Liver (tissue), 9 donors: Measurements from ENCODE around the gene CACTIN. TPM values are rescaled to one million over a fixed set of nuclear protein-coding genes. Genes with fewer than 3 reads are reported as not detected.
A peak's percentile ranks its signal among the peaks of the same experiment; 100 is the strongest.

Source experiments
- DNase-seq: peaks from one replicate; pipeline ENCODE4 v3.0.0-alpha.2; 2017; ENCODE audit warnings: low spot score
- H3K27ac ChIP-seq, 2 donors: one replicate each; pipeline ENCODE4 v1.7.0; 2013; ENCODE audit warnings: inconsistent platforms in 2 of 2, low read length in 2 of 2, control low read depth in 1 of 2, low read depth in 1 of 2, mild to moderate bottlenecking in 1 of 2
- H3K27me3 ChIP-seq, 4 donors: one replicate each; pipeline versions ENCODE4 v1.6.1 to v1.7.0; 2013; ENCODE audit warnings: low read length in 3 of 4, inconsistent platforms in 1 of 4, mild to moderate bottlenecking in 1 of 4, moderate library complexity in 1 of 4; ENCODE audit not compliant: control insufficient read depth in 4 of 4, insufficient read depth in 4 of 4
- H3K36me3 ChIP-seq, 4 donors: one replicate each; pipeline versions ENCODE4 v1.6.1 to v1.7.0; 2013; ENCODE audit warnings: low read length in 3 of 4, mild to moderate bottlenecking in 3 of 4, low read depth in 1 of 4, moderate library complexity in 1 of 4; ENCODE audit not compliant: control insufficient read depth in 4 of 4, insufficient read depth in 3 of 4
- H3K4me1 ChIP-seq, 4 donors: one replicate each; pipeline versions ENCODE4 v1.6.1 to v1.7.0; 2013; ENCODE audit warnings: low read length in 3 of 4, mild to moderate bottlenecking in 3 of 4, moderate library complexity in 1 of 4; ENCODE audit not compliant: control insufficient read depth in 4 of 4, insufficient read depth in 4 of 4
- H3K4me3 ChIP-seq, 3 donors: one replicate each; pipeline versions ENCODE4 v1.6.1 to v1.7.0; 2013; ENCODE audit warnings: low read length in 3 of 3, control low read depth in 1 of 3, low read depth in 1 of 3, mild to moderate bottlenecking in 1 of 3
- H3K9ac ChIP-seq, 2 donors: one replicate each; pipeline ENCODE4 v1.7.0; 2013; ENCODE audit warnings: low read length in 2 of 2, mild to moderate bottlenecking in 2 of 2, moderate library complexity in 2 of 2, control low read depth in 1 of 2, low read depth in 1 of 2
- H3K9me3 ChIP-seq, 4 donors: one replicate each; pipeline versions ENCODE4 v1.6.1 to v1.7.0; 2013; ENCODE audit warnings: low read length in 3 of 4; ENCODE audit not compliant: control insufficient read depth in 4 of 4
- ATF3 ChIP-seq: IDR thresholded peaks from 2 replicates; pipeline ENCODE4 v1.6.1; 2016; ENCODE audit warnings: antibody characterized with exemption
- EGR1 ChIP-seq, 2 donors: IDR thresholded peaks; 2 replicates each; pipeline ENCODE4 v1.6.1; 2016 to 2018; ENCODE audit warnings: antibody characterized with exemption in 2 of 2, low read depth in 2 of 2
- FOXA1 ChIP-seq: IDR thresholded peaks from 2 replicates; pipeline ENCODE4 v1.6.1; 2016; ENCODE audit warnings: antibody characterized with exemption
- GABPA ChIP-seq, 2 donors: IDR thresholded peaks in 1 of 2; conservative IDR thresholded peaks in 1 of 2; 2 replicates each; pipeline ENCODE4 v1.6.1; 2016; ENCODE audit warnings: antibody characterized with exemption in 2 of 2, mild to moderate bottlenecking in 1 of 2, moderate library complexity in 1 of 2
- HNF4A ChIP-seq, 2 donors: conservative IDR thresholded peaks; 2 replicates each; pipeline ENCODE4 v1.6.1; 2016; ENCODE audit warnings: antibody characterized with exemption in 2 of 2, mild to moderate bottlenecking in 2 of 2
- HNF4G ChIP-seq: IDR thresholded peaks from 2 replicates; pipeline ENCODE4 v1.6.1; 2016; ENCODE audit warnings: antibody characterized with exemption
- JUND ChIP-seq, 2 donors: IDR thresholded peaks; 2 replicates each; pipeline ENCODE4 v1.6.1; 2016; ENCODE audit warnings: antibody characterized with exemption in 2 of 2
- MAX ChIP-seq: IDR thresholded peaks from 2 replicates; pipeline ENCODE4 v1.6.1; 2016; ENCODE audit warnings: antibody characterized with exemption
- NR2F2 ChIP-seq: IDR thresholded peaks from 2 replicates; pipeline ENCODE4 v1.6.1; 2016; ENCODE audit warnings: antibody characterized with exemption
- RAD21 ChIP-seq, 2 donors: IDR thresholded peaks; 2 replicates each; pipeline ENCODE4 v1.6.1; 2016; ENCODE audit warnings: antibody characterized with exemption in 2 of 2, mild to moderate bottlenecking in 2 of 2
- RXRA ChIP-seq, 2 donors: IDR thresholded peaks; 2 replicates each; pipeline ENCODE4 v1.6.1; 2017 to 2018; ENCODE audit warnings: antibody characterized with exemption in 2 of 2, mild to moderate bottlenecking in 1 of 2
- SP1 ChIP-seq: IDR thresholded peaks from 2 replicates; pipeline ENCODE4 v1.6.1; 2018; ENCODE audit warnings: antibody characterized with exemption, mild to moderate bottlenecking
- TAF1 ChIP-seq: conservative IDR thresholded peaks from 2 replicates; pipeline ENCODE4 v1.6.1; 2016; ENCODE audit warnings: antibody characterized with exemption, mild to moderate bottlenecking
- YY1 ChIP-seq: IDR thresholded peaks from 2 replicates; pipeline ENCODE4 v1.6.1; 2016; ENCODE audit warnings: antibody characterized with exemption, mild to moderate bottlenecking
- ZBTB33 ChIP-seq: IDR thresholded peaks from 2 replicates; pipeline ENCODE4 v1.6.1; 2016; ENCODE audit warnings: antibody characterized with exemption
- WGBS: extraction: QIAGEN DNeasy Blood & Tissue Kit; methylation state at CpG from one replicate; pipeline ENCODE4 v1.1.7; 2013; 5-methylcytosine and 5-hydroxymethylcytosine counted together
- polyA plus RNA-seq, 2 donors: library from polyadenylated mRNA; stranded (reverse) in 1 of 2; unstranded in 1 of 2; fragments of 200-250 nt in 1 of 2; fragments of >200 nt in 1 of 2; fragmentation: Nextera tagmentation in 1 of 2; extraction: Ambion mirVana in 1 of 2; gene quantifications; one replicate each; pipeline versions ENCODE4 v1.2.1 to v1.2.3, GENCODE V29; 2013 to 2015
- total RNA-seq, 2 donors: library from RNA; depleted of rRNA; stranded (reverse); fragments of >200 nt; gene quantifications; one replicate each; pipeline ENCODE4 v1.2.3, GENCODE V29; 2014
- TF ChIP-seq, protein P1 (sequence below): IDR thresholded peaks from 2 replicates; pipeline ENCODE4 v1.6.1; 2016; ENCODE audit warnings: antibody characterized with exemption, mild to moderate bottlenecking
- donor health status: healthy.
- donor health status: healthy.
- donor health status: healthy.
- donor health status: healthy.
- donor health status: healthy.

CACTIN gene
- total and polyA plus RNA-seq, 4 donors: 1.9 to 13.2 (median 10.0) TPM

DNA sequence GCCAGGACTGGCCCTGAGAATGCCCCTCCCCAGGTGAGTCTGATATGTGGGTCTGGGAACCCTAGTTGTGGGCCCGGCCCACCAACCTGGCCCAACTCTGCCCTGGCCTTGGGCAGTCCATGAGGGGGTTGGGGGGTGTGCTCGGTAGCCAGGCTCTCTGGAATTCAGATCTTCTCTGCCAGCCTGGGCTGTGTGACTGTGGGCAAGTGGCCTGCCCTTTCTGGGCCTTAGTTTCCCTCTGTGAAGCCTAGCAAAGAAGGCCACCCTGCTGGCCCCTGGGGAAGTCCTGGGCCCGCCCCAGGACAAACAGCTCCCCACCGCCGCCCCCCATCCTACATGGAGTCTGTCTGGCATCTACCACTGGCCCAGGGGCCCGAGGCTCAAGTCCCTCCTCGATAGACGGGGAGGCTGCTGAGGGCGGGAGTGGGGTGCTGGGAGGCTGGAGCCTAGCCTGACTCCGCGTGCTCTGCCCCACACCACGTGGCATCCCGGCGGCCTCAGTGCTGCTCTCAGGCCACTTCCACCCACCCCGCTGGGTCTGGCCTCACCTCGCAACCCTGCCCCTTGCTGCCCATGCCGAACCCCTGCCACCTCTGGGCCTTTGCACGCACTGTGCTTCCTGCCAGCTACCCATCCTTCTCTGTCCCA, 11.6 kb downstream of the CACTIN start:
- TF ChIP-seq, protein P1, sequence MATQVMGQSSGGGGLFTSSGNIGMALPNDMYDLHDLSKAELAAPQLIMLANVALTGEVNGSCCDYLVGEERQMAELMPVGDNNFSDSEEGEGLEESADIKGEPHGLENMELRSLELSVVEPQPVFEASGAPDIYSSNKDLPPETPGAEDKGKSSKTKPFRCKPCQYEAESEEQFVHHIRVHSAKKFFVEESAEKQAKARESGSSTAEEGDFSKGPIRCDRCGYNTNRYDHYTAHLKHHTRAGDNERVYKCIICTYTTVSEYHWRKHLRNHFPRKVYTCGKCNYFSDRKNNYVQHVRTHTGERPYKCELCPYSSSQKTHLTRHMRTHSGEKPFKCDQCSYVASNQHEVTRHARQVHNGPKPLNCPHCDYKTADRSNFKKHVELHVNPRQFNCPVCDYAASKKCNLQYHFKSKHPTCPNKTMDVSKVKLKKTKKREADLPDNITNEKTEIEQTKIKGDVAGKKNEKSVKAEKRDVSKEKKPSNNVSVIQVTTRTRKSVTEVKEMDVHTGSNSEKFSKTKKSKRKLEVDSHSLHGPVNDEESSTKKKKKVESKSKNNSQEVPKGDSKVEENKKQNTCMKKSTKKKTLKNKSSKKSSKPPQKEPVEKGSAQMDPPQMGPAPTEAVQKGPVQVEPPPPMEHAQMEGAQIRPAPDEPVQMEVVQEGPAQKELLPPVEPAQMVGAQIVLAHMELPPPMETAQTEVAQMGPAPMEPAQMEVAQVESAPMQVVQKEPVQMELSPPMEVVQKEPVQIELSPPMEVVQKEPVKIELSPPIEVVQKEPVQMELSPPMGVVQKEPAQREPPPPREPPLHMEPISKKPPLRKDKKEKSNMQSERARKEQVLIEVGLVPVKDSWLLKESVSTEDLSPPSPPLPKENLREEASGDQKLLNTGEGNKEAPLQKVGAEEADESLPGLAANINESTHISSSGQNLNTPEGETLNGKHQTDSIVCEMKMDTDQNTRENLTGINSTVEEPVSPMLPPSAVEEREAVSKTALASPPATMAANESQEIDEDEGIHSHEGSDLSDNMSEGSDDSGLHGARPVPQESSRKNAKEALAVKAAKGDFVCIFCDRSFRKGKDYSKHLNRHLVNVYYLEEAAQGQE: no peak
- TF ChIP-seq TAF1 (no peak), ZBTB33 (no peak), HNF4G (no peak), RXRA (IDR thresholded peaks at IDR 0.05) (no peak), GABPA (IDR thresholded peaks at IDR 0.05 in 1 of 2, conservative IDR thresholded peaks at IDR 0.05 in 1 of 2) (no peak), FOXA1 (no peak), ATF3 (no peak), RAD21 (IDR thresholded peaks at IDR 0.05) (no peak), NR2F2 (no peak)
- Histone ChIP-seq H3K36me3 (peaks cover 4 to 28% (median 9%) of the 10 kb centered on the region in 4 donors), H3K27ac (no peak overlapping the region), H3K4me3 (no peak overlapping the region), H3K27me3 (no peaks in the 10 kb centered on the region), H3K4me1 (no peaks in the 10 kb centered on the region), H3K9me3 (no peaks in the 10 kb centered on the region), H3K9ac (no peak overlapping the region)
- WGBS: 86% methylated on average over 18 of the region's 18 CpGs
- no peak for DNase-seq

DNA sequence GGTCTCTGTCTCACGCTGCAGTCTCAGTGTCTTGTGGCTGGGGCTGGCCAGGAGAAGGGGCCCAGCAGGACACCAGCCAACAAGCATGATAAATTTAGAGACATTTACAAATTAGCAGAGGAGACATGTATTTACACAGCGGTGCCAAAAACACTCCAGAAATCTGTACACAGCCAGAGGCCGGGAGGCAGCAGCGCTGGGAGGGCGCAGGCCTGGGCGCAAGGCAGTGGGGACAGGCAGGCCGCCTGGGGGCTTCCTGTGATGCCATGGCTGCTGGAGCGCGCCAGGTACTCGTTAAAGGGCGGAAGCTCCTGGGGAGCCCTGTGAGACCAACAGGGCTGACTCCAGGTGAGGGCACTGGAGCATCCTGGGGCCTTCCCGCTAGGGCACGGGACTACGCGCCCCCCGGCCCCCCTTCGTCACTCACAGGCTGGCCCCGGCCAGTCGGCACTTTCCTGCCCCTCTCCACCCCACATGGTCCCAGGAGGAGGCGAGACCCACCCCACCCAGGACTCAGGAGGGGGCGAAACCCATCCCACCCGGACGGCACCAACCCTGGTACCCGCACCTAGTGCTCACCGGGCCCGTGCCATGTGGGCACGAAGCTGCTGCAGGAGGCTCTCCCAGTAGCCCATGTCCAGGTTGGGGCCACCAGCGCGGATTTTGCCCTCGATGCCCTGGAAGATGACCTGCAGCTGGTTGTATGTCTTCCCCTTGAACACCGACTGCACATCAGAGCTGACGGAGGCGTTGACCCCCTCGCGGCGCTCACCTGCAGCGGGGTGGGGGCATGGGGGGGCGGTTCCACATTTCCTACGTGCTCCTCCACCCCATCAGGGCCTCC, 12.6 kb downstream of the CACTIN start:
- Histone ChIP-seq H3K4me1 (peaks cover 0 to under 1% (median 0%) of the 10 kb centered on the region in 4 donors), H3K9me3 (no peaks in the 10 kb centered on the region), H3K27ac (peak overlapping the region; percentile 44 to 50), H3K4me3 (no peak overlapping the region), H3K36me3 (peaks cover 4 to 26% (median 8%) of the 10 kb centered on the region in 4 donors), H3K9ac (no peak overlapping the region), H3K27me3 (no peaks in the 10 kb centered on the region)
- no peak for TF ChIP-seq SP1
- TF ChIP-seq HNF4A (conservative IDR thresholded peaks at IDR 0.05): no peak
- TF ChIP-seq FOXA1: no peak
- TF ChIP-seq EGR1 (IDR thresholded peaks at IDR 0.05; ENCODE audit: low read depth in 2 of 2): no peak
- no peak for TF ChIP-seq MAX
- TF ChIP-seq HNF4G: no peak
- TF ChIP-seq JUND (IDR thresholded peaks at IDR 0.05): no peak
- TF ChIP-seq NR2F2: no peak
- no peak for TF ChIP-seq TAF1
- TF ChIP-seq, protein P1: no peak
- TF ChIP-seq ZBTB33: no peak
- no peak for TF ChIP-seq YY1
- DNase-seq: no peak
- 93% methylated on average over 39 of the region's 39 CpGs for WGBS
